ENCODE measurements around the gene HTR3C. TPM values are rescaled to one million over a fixed set of nuclear protein-coding genes. Genes with fewer than 3 reads are reported as not detected.

The HTR3C gene
- total RNA-seq, 2 donors from 2014 or later = not detected

DNA sequence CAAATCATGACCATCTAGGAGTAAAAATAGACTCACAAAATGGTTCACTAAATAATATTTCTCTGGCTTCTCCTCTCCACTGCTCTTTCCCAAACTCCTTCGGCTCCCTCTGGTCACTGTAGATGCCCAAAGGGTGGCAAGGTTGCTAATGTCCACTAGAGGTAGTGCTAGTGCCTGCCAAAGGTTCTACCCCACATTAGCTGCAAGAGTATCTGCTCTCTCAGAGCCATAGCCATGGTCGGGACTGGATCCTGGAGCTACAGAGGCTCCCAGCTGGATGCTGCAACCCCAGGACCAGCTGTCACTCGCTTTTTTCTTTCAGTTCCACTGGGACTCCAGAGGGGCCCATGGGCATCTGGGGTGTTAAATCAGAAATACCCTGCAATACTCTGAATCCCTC lies 12.8 kb upstream of the HTR3C start:
- no peaks in the 10 kb centered on the region for H3K36me3 ChIP-seq
- TF ChIP-seq, protein P1, sequence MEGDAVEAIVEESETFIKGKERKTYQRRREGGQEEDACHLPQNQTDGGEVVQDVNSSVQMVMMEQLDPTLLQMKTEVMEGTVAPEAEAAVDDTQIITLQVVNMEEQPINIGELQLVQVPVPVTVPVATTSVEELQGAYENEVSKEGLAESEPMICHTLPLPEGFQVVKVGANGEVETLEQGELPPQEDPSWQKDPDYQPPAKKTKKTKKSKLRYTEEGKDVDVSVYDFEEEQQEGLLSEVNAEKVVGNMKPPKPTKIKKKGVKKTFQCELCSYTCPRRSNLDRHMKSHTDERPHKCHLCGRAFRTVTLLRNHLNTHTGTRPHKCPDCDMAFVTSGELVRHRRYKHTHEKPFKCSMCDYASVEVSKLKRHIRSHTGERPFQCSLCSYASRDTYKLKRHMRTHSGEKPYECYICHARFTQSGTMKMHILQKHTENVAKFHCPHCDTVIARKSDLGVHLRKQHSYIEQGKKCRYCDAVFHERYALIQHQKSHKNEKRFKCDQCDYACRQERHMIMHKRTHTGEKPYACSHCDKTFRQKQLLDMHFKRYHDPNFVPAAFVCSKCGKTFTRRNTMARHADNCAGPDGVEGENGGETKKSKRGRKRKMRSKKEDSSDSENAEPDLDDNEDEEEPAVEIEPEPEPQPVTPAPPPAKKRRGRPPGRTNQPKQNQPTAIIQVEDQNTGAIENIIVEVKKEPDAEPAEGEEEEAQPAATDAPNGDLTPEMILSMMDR (IDR thresholded peaks at IDR 0.05) = no peak
- H3K9ac ChIP-seq (ENCODE audit: low read depth in 2 of 2, low read length in 2 of 2) = no peak overlapping the region
- intact Hi-C loops (cut with DNase I) = loop anchor here (10.0 kb wide), 1 partner anchor 245 kb away; no protein-coding TSS in a partner anchor
- no peaks in the 10 kb centered on the region for H3K4me1 ChIP-seq
- H3K4me3 ChIP-seq = no peak overlapping the region
- H3K27ac ChIP-seq = no peak overlapping the region
- H3K9me3 ChIP-seq = no peaks in the 10 kb centered on the region
- H3K27me3 ChIP-seq = no peaks in the 10 kb centered on the region
- no peak for DNase-seq

DNA sequence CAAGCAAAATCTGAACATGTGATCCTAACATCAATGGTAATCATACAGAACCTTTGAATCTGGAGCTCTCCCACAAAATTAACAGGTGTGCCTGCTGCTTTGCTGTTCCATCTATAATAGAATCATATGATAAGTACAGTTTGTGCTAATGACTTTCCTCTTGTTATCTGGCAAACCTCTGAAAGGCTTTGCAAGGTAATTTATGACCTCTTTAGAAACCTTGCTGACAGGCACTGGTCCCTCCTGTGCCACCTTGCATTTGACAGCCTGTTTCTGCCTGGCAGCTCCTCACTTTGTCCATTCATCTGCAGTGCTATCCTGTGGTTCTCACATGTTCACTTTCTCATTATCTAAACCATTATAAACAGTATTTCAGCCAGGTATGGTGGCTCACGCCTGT lies 10.2 kb upstream of the HTR3C start:
- Histone ChIP-seq H3K27ac (no peak overlapping the region), H3K36me3 (no peaks in the 10 kb centered on the region), H3K27me3 (no peaks in the 10 kb centered on the region), H3K9me3 (no peaks in the 10 kb centered on the region), H3K4me3 (no peak overlapping the region), H3K9ac (ENCODE audit: low read depth in 2 of 2, low read length in 2 of 2) (no peak overlapping the region), H3K4me1 (no peaks in the 10 kb centered on the region)
- TF ChIP-seq, protein P1 (IDR thresholded peaks at IDR 0.05) = no peak
- no peak for DNase-seq
- intact Hi-C loops (cut with DNase I) = loop anchor here (10.0 kb wide), 1 partner anchor 242 kb away; no protein-coding TSS in a partner anchor

DNA sequence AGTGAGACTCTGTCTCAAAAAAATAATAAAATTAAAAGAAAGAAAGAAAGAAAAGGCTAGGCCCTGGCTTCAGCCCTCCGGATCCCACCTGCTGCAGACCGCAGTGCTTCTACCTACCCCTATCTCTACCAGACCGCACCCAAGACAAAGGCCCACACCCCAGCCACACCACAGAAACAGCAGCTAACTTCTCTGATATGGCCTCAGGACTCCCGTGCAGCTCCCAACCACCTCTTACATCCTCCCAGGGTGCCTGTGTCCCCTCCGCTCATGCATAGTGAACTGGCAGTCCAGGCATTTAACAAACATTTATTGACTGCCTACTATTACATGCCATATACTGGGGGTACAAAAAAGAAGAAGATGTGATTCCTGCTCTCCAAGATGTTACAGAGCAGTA lies 6.9 kb upstream of the HTR3C start:
- intact Hi-C loops (cut with DNase I) = loop anchor here (10.0 kb wide), 1 partner anchor 239 kb away; no protein-coding TSS in a partner anchor
- DNase-seq = no peak
- no peaks in the 10 kb centered on the region for H3K27me3 ChIP-seq
- H3K4me1 ChIP-seq = no peaks in the 10 kb centered on the region
- H3K4me3 ChIP-seq = no peak overlapping the region
- H3K36me3 ChIP-seq = no peaks in the 10 kb centered on the region
- no peak overlapping the region for H3K9ac ChIP-seq (ENCODE audit: low read depth in 2 of 2, low read length in 2 of 2)
- H3K27ac ChIP-seq = no peak overlapping the region
- TF ChIP-seq, protein P1 (IDR thresholded peaks at IDR 0.05) = no peak
- no peaks in the 10 kb centered on the region for H3K9me3 ChIP-seq

- Histone ChIP-seq H3K9ac (ENCODE audit: low read depth in 2 of 2, low read length in 2 of 2) (no peak overlapping the region), H3K27me3 (no peaks in the 10 kb centered on the region), H3K27ac (no peak overlapping the region), H3K9me3 (no peaks in the 10 kb centered on the region), H3K36me3 (no peaks in the 10 kb centered on the region), H3K4me3 (no peak overlapping the region), H3K4me1 (no peaks in the 10 kb centered on the region)
- TF ChIP-seq, protein P1 (IDR thresholded peaks at IDR 0.05) = no peak
- intact Hi-C loops (cut with DNase I) = no loop called here
- peak; percentile 21 for DNase-seq
Measured at GRCh38 chr3:184050217-184050847, 2.5 kb upstream of the HTR3C start.

- intact Hi-C loops (cut with DNase I) = no loop called here
- no peaks in the 10 kb centered on the region for H3K9me3 ChIP-seq
- no peaks in the 10 kb centered on the region for H3K27me3 ChIP-seq
- no peak overlapping the region for H3K4me3 ChIP-seq
- no peak for DNase-seq
- no peaks in the 10 kb centered on the region for H3K36me3 ChIP-seq
- H3K4me1 ChIP-seq = no peaks in the 10 kb centered on the region
- H3K9ac ChIP-seq (ENCODE audit: low read depth in 2 of 2, low read length in 2 of 2) = no peak overlapping the region
- TF ChIP-seq, protein P1 (IDR thresholded peaks at IDR 0.05) = no peak
- H3K27ac ChIP-seq = no peak overlapping the region
Measured at GRCh38 chr3:184058029-184058428, 5.2 kb downstream of the HTR3C start.

Measured in colonic mucosa (tissue), 4 donors.